IMR-90 (cell line): ENCODE results near the gene SLC9A7. TPM values are rescaled to one million over a fixed set of nuclear protein-coding genes. Genes with fewer than 3 reads are reported as not detected.

Source experiments
- ATAC-seq: fragments of 200-7000 bp; cut with Tn5 transposase; 2 replicates; pipeline ENCODE4 v1.9.1; 2020; ENCODE audit warnings: low read depth, mild to moderate bottlenecking, moderate library complexity
- BruUV-seq: library from RNA; stranded (reverse); fragments of 400-500 nt; replicated peaks from 2 replicates; lab custom pipeline; 2021; lab: Mats Ljungman, UMichigan
- CTCF ChIA-PET: fragments of 300-600 bp; formaldehyde crosslinking; extraction: SDS; loops from one replicate; lab custom pipeline; 2021; ENCODE audit warnings: antibody characterized with exemption; lab: Yijun Ruan, JAX
- POLR2A ChIA-PET: fragments of 300-600 bp; sonication (Branson Sonifier 250); formaldehyde crosslinking; loops from one replicate; lab custom pipeline; 2022; ENCODE audit warnings: antibody characterized with exemption; ENCODE audit not compliant: unreplicated experiment; lab: Charles Lee
- DNase-seq: peaks from one replicate; pipeline ENCODE4 v3.0.0; 2013
- H2AFZ ChIP-seq: replicated peaks from 2 replicates; pipeline ENCODE3; 2013; ENCODE audit warnings: low read length, mild to moderate bottlenecking; ENCODE audit not compliant: poor library complexity
- H2AK5ac ChIP-seq: 2 replicates; pipeline ENCODE4 v1.6.1; 2013; ENCODE audit warnings: low read depth, low read length, inconsistent platforms
- H2AK9ac ChIP-seq: replicated peaks from 2 replicates; pipeline ENCODE3; 2013; ENCODE audit warnings: mild to moderate bottlenecking, low read depth, low read length, moderate library complexity; ENCODE audit not compliant: poor library complexity
- H2BK120ac ChIP-seq: 2 replicates; pipeline ENCODE4 v1.6.1; 2013; ENCODE audit warnings: low read depth, low read length, inconsistent platforms
- H2BK15ac ChIP-seq: 3 replicates; pipeline ENCODE4 v1.6.1; 2013; ENCODE audit warnings: low read depth, low read length, inconsistent platforms
- H2BK20ac ChIP-seq: 2 replicates; pipeline ENCODE4 v1.6.1; 2013; ENCODE audit warnings: low read depth, mild to moderate bottlenecking, inconsistent platforms, low read length, moderate library complexity
- H2BK5ac ChIP-seq: 2 replicates; pipeline ENCODE4 v1.6.1; 2013; ENCODE audit warnings: mild to moderate bottlenecking, low read depth, low read length, inconsistent platforms; ENCODE audit not compliant: poor library complexity, severe bottlenecking
- H3K14ac ChIP-seq: replicated peaks from 2 replicates; pipeline ENCODE4 v1.6.1; 2013; ENCODE audit warnings: low read depth, low read length, inconsistent platforms
- H3K18ac ChIP-seq: 2 replicates; pipeline ENCODE4 v1.6.1; 2013; ENCODE audit warnings: low read depth, low read length, control low read depth
- H3K23ac ChIP-seq: 2 replicates; pipeline ENCODE4 v1.6.1; 2013; ENCODE audit warnings: low read depth, low read length, inconsistent platforms
- H3K27ac ChIP-seq: 2 replicates; pipeline ENCODE4 v1.5.1; 2013; ENCODE audit warnings: mild to moderate bottlenecking, control low read depth, low read length; ENCODE audit not compliant: insufficient read depth
- H3K27me3 ChIP-seq: 2 replicates; pipeline ENCODE4 v1.6.1; 2013; ENCODE audit warnings: low read length; ENCODE audit not compliant: control insufficient read depth, insufficient read depth
- H3K36me3 ChIP-seq: 2 replicates; pipeline ENCODE4 v1.6.1; 2013; ENCODE audit warnings: low read length, mixed read lengths; ENCODE audit not compliant: control insufficient read depth, insufficient read depth
- H3K4ac ChIP-seq: 2 replicates; pipeline ENCODE4 v1.6.1; 2013; ENCODE audit warnings: low read depth, low read length, inconsistent platforms
- H3K4me1 ChIP-seq: 2 replicates; pipeline ENCODE4 v1.6.1; 2013; ENCODE audit warnings: low read length, mixed read lengths; ENCODE audit not compliant: control insufficient read depth, insufficient read depth
- H3K4me2 ChIP-seq: 2 replicates; pipeline ENCODE4 v1.6.1; 2013; ENCODE audit warnings: low read depth, mild to moderate bottlenecking, control low read depth, low read length, moderate library complexity
- H3K4me3 ChIP-seq: 2 replicates; pipeline ENCODE4 v1.5.1; 2013; ENCODE audit warnings: low read depth, mild to moderate bottlenecking, control low read depth, low read length, moderate library complexity; ENCODE audit not compliant: insufficient read depth
- H3K56ac ChIP-seq: 2 replicates; pipeline ENCODE4 v1.6.1; 2013; ENCODE audit warnings: low read length, inconsistent platforms; ENCODE audit not compliant: insufficient read depth; ENCODE audit errors: extremely low read depth
- H3K79me1 ChIP-seq, 2 experiments: 2 replicates each; pipeline ENCODE4 v1.6.1; 2013; ENCODE audit warnings: low read length in 2 of 2, inconsistent platforms in 1 of 2, low read depth in 1 of 2
- H3K9ac ChIP-seq: 2 replicates; pipeline ENCODE4 v1.6.1; 2013; ENCODE audit warnings: low read depth, low read length, control low read depth
- H3K9me1 ChIP-seq: 2 replicates; pipeline ENCODE4 v1.6.1; 2013; ENCODE audit warnings: low read length, inconsistent platforms; ENCODE audit not compliant: insufficient read depth
- H3K9me3 ChIP-seq: 2 replicates; pipeline ENCODE4 v1.6.1; 2013; ENCODE audit warnings: low read length; ENCODE audit not compliant: control insufficient read depth, insufficient read depth
- H4K20me1 ChIP-seq: 2 replicates; pipeline ENCODE4 v1.6.1; 2013; ENCODE audit warnings: low read length, inconsistent platforms; ENCODE audit not compliant: insufficient read depth
- H4K5ac ChIP-seq: 2 replicates; pipeline ENCODE4 v1.6.1; 2013; ENCODE audit warnings: mild to moderate bottlenecking, low read depth, low read length, control low read depth
- H4K8ac ChIP-seq, 2 experiments: 2 replicates each; pipeline ENCODE4 v1.6.1; 2013; ENCODE audit warnings: low read depth in 2 of 2, low read length in 2 of 2, control low read depth in 1 of 2, inconsistent platforms in 1 of 2
- H4K91ac ChIP-seq: 2 replicates; pipeline ENCODE4 v1.6.1; 2013; ENCODE audit warnings: low read depth, low read length, inconsistent platforms; ENCODE audit not compliant: insufficient read depth
- BHLHE40 ChIP-seq: fragments of 150-350 bp; IDR thresholded peaks from 2 replicates; pipeline ENCODE4 v1.6.1; 2016; ENCODE audit warnings: mild to moderate bottlenecking, low read depth, low read length
- CEBPB ChIP-seq: IDR thresholded peaks from 2 replicates; pipeline ENCODE4 v1.6.1; 2012; ENCODE audit warnings: low read depth, low read length, improper control_type of control experiment
- CHD1 ChIP-seq: IDR thresholded peaks from 2 replicates; pipeline ENCODE4 v1.6.1; 2012; ENCODE audit warnings: low read depth, low read length, improper control_type of control experiment
- ELK1 ChIP-seq: fragments of 150-350 bp; IDR thresholded peaks from 2 replicates; pipeline ENCODE4 v1.6.1; 2016; ENCODE audit warnings: low read depth, mild to moderate bottlenecking, low read length, moderate library complexity, borderline replicate concordance
- FOS ChIP-seq: fragments of 150-350 bp; IDR thresholded peaks from 2 replicates; pipeline ENCODE4 v1.6.1; 2016; ENCODE audit warnings: low read depth, low read length
- MAFK ChIP-seq: IDR thresholded peaks from 2 replicates; pipeline ENCODE4 v1.6.1; 2012; ENCODE audit warnings: low read depth, low read length, improper control_type of control experiment
- MAZ ChIP-seq: IDR thresholded peaks from 2 replicates; pipeline ENCODE4 v1.6.1; 2012; ENCODE audit warnings: low read depth, mild to moderate bottlenecking, low read length, improper control_type of control experiment, moderate library complexity, borderline replicate concordance
- MXI1 ChIP-seq: IDR thresholded peaks from 2 replicates; pipeline ENCODE4 v1.6.1; 2012; ENCODE audit warnings: low read depth, mild to moderate bottlenecking, low read length, moderate library complexity, borderline replicate concordance
- NFE2L2 ChIP-seq: fragments of 150-350 bp; IDR thresholded peaks from 2 replicates; pipeline ENCODE4 v1.6.1; 2016; ENCODE audit warnings: low read depth, mild to moderate bottlenecking, low read length
- POLR2A ChIP-seq: IDR thresholded peaks from 2 replicates; pipeline ENCODE4 v1.6.1; 2012; ENCODE audit warnings: mild to moderate bottlenecking, low read depth, low read length
- RAD21 ChIP-seq: IDR thresholded peaks from 2 replicates; pipeline ENCODE4 v1.6.1; 2012; ENCODE audit warnings: low read length, improper control_type of control experiment
- RCOR1 ChIP-seq: IDR thresholded peaks from 2 replicates; pipeline ENCODE4 v1.6.1; 2012; ENCODE audit warnings: mild to moderate bottlenecking, low read length, improper control_type of control experiment; ENCODE audit not compliant: insufficient replicate concordance
- RFX5 ChIP-seq: IDR thresholded peaks from 2 replicates; pipeline ENCODE4 v1.8.0; 2012; ENCODE audit warnings: low read depth, mild to moderate bottlenecking, low read length, moderate library complexity
- SMC3 ChIP-seq: fragments of 150-350 bp; IDR thresholded peaks from 2 replicates; pipeline ENCODE4 v1.6.1; 2016; ENCODE audit warnings: low read depth, mild to moderate bottlenecking, antibody characterized with exemption, low read length, moderate library complexity
- USF2 ChIP-seq: fragments of 150-350 bp; IDR thresholded peaks from 2 replicates; pipeline ENCODE4 v1.6.1; 2017; ENCODE audit warnings: mild to moderate bottlenecking, antibody characterized with exemption, low read length, low read depth
- WGBS, 2 experiments: methylation state at CpG; one replicate each; pipeline versions ENCODE4 v1.1.5 to v1.1.7; 2013; ENCODE audit warnings: missing lambda C conversion rate in 2 of 2; ENCODE audit not compliant: insufficient read length in 1 of 2; ENCODE audit errors: extremely low coverage in 2 of 2; 5-methylcytosine and 5-hydroxymethylcytosine counted together
- dilution Hi-C: fragments of 300-500 bp; cut with HindIII; formaldehyde crosslinking; loops from one replicate; pipeline ENCODE4 v1.14.3; 2018; ENCODE audit warnings: low sequenced_read_pairs; ENCODE audit not compliant: unreplicated experiment
- in situ Hi-C: fragments of 300-500 bp; cut with MboI; formaldehyde crosslinking; loops from 3 replicates; pipeline ENCODE4 v1.14.3; 2019; ENCODE audit warnings: low sequenced_read_pairs, inconsistent platforms, mixed read lengths
- intact Hi-C: fragments of 100-400 bp; cut with micrococcal nuclease; formaldehyde crosslinking; loops from 2 replicates; pipeline ENCODE4 v1.10.0; 2022
- polyA plus RNA-seq, 3 experiments: library from polyadenylated mRNA; depleted of rRNA; stranded (reverse); fragments of >200 nt; gene quantifications; 2 replicates each; pipeline ENCODE4 v1.2.3, GENCODE V29; 2012; ENCODE audit warnings: low replicate concordance in 1 of 3
- total RNA-seq: library from RNA; depleted of rRNA; stranded (reverse); fragments of >200 nt; gene quantifications from 2 replicates; pipeline ENCODE4 v1.2.3, GENCODE V29; 2012
- TF ChIP-seq, protein P1 (sequence below): conservative IDR thresholded peaks from 2 replicates; pipeline ENCODE4 v1.5.1; 2012; ENCODE audit warnings: mild to moderate bottlenecking, low read depth, low read length, improper control_type of control experiment

Gene SLC9A7
- total and polyA plus RNA-seq, 2 of the 4 experiments (the other 2 are of a cell fraction): 14.4 to 76.4 TPM

DNA sequence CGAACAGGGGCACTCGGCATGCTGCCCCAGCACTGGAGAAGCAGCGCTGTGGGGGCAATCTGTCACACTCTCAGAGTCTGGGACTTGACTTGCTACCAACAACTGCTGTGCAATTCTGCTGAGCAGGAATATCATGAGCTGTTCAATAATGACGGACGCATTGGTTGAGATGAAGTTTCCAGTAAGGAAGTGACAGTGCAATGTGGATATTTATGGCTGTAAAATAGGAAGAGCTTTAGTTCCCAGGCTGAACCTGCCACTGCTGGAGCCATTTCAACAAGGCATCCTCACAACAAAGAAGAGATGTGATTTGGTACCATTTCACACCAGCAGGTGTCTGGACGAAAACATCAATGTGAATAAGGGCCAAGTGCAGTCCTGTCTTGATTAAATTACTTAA is 161.1 kb downstream of the SLC9A7 start:
- in situ Hi-C loops: no loop called here
- CTCF ChIA-PET: interaction anchor here (1.0 kb wide), 1 partner anchor 37 kb away, joined by 3 read pairs; no protein-coding TSS in a partner anchor

More for the DNA sequence above, 161.1 kb downstream of the SLC9A7 start:
- Histone ChIP-seq H3K36me3 (no peaks in the 10 kb centered on the region; the same call in 1 of the 2 replicates), H4K91ac (no peak overlapping the region), H3K18ac (no peak overlapping the region), H2AK9ac (no peak overlapping the region), H3K4me3 (no peak overlapping the region), H3K79me1 (no peaks in the 10 kb centered on the region), H3K9me1 (no peaks in the 10 kb centered on the region), H3K4me2 (no peak overlapping the region), H2BK120ac (no peak overlapping the region), H3K27me3 (peaks cover 2% of the 10 kb centered on the region; the same call in 1 of the 2 replicates), H3K4me1 (peaks cover 2% of the 10 kb centered on the region; the same call in 1 of the 2 replicates), H3K9me3 (no peaks in the 10 kb centered on the region), H2AK5ac (no peak overlapping the region), H3K4ac (no peak overlapping the region), H4K20me1 (no peaks in the 10 kb centered on the region), H2BK15ac (no peak overlapping the region), H3K56ac (no peak overlapping the region), H4K8ac (no peak overlapping the region), H3K14ac (no peak overlapping the region), H2BK5ac (no peak overlapping the region), H4K5ac (no peak overlapping the region), H3K9ac (no peak overlapping the region), H2BK20ac (no peak overlapping the region), H2AFZ (no peak overlapping the region), H3K27ac (no peak overlapping the region), H3K23ac (no peak overlapping the region)
- intact Hi-C loops: no loop called here
- dilution Hi-C loops: no loop called here
- BruUV-seq: no TSS peak
- DNase-seq: no peak
- 42% methylated on average over 3 of the region's 6 CpGs; no CpG with 5 or more reads in 1 of the 2 experiments for WGBS, 2 experiments
- ATAC-seq: no peak
- POLR2A ChIA-PET: no interaction called here
- TF ChIP-seq, protein P1, sequence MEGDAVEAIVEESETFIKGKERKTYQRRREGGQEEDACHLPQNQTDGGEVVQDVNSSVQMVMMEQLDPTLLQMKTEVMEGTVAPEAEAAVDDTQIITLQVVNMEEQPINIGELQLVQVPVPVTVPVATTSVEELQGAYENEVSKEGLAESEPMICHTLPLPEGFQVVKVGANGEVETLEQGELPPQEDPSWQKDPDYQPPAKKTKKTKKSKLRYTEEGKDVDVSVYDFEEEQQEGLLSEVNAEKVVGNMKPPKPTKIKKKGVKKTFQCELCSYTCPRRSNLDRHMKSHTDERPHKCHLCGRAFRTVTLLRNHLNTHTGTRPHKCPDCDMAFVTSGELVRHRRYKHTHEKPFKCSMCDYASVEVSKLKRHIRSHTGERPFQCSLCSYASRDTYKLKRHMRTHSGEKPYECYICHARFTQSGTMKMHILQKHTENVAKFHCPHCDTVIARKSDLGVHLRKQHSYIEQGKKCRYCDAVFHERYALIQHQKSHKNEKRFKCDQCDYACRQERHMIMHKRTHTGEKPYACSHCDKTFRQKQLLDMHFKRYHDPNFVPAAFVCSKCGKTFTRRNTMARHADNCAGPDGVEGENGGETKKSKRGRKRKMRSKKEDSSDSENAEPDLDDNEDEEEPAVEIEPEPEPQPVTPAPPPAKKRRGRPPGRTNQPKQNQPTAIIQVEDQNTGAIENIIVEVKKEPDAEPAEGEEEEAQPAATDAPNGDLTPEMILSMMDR: no peak
- no peak for TF ChIP-seq FOS
- TF ChIP-seq USF2: no peak
- no peak for TF ChIP-seq MAFK
- no peak for TF ChIP-seq CHD1
- no peak for TF ChIP-seq MXI1
- TF ChIP-seq MAZ: no peak
- no peak for TF ChIP-seq RCOR1
- no peak for TF ChIP-seq SMC3
- TF ChIP-seq BHLHE40: no peak
- no peak for TF ChIP-seq POLR2A
- TF ChIP-seq RFX5: no peak
- no peak for TF ChIP-seq ELK1
- TF ChIP-seq NFE2L2: no peak
- no peak for TF ChIP-seq RAD21
- no peak for TF ChIP-seq CEBPB
